CD14-positive monocyte (primary cell): ENCODE measurements around the gene RPS6KA5. TPM values are rescaled to one million over a fixed set of nuclear protein-coding genes. Genes with fewer than 3 reads are reported as not detected.
"Not testable (repeated sequence)": the region's sequence is repeated elsewhere in the genome, so short reads cannot be mapped to it uniquely, and the experiment has no call there.

Source experiments
- DNase-seq, 3 donors: peaks; one replicate each; pipeline ENCODE4 v3.0.0-alpha.2; 2011 to 2022
- H2AFZ ChIP-seq: 2 replicates; pipeline ENCODE4 v1.6.0; 2012; ENCODE audit warnings: mild to moderate bottlenecking, low read depth, low read length, inconsistent platforms; ENCODE audit not compliant: insufficient read depth, poor library complexity, severe bottlenecking
- H3K27ac ChIP-seq, 2 donors: 1 replicate in 1 of 2; 2 replicates in 1 of 2; pipeline ENCODE4 v1.5.1; 2012 to 2013; ENCODE audit warnings: low read length in 2 of 2, control low read depth in 1 of 2, inconsistent platforms in 1 of 2, low read depth in 1 of 2, mild to moderate bottlenecking in 1 of 2
- H3K27me3 ChIP-seq, 2 donors: one replicate each; pipeline versions ENCODE4 v1.6.0 to v1.6.1; 2011 to 2013; ENCODE audit warnings: low read length in 2 of 2; ENCODE audit not compliant: control insufficient read depth in 2 of 2, insufficient read depth in 2 of 2
- H3K36me3 ChIP-seq, 2 donors: replicated peaks in 1 of 2; 1 replicate in 1 of 2; 2 replicates in 1 of 2; pipeline versions ENCODE4 v1.5.1 to v1.6.1; 2012 to 2013; ENCODE audit warnings: low read length in 2 of 2, control low read depth in 1 of 2, inconsistent platforms in 1 of 2, mild to moderate bottlenecking in 1 of 2; ENCODE audit not compliant: insufficient read depth in 2 of 2, control insufficient read depth in 1 of 2
- H3K4me1 ChIP-seq, 2 donors: 1 replicate in 1 of 2; 2 replicates in 1 of 2; pipeline versions ENCODE4 v1.5.1 to v1.6.1; 2012 to 2013; ENCODE audit warnings: low read length in 2 of 2, control low read depth in 1 of 2, inconsistent platforms in 1 of 2, mild to moderate bottlenecking in 1 of 2, moderate library complexity in 1 of 2; ENCODE audit not compliant: insufficient read depth in 2 of 2, control insufficient read depth in 1 of 2
- H3K4me2 ChIP-seq: replicated peaks from 2 replicates; pipeline ENCODE3; 2012; ENCODE audit warnings: low read length, moderate library complexity, mild to moderate bottlenecking; ENCODE audit not compliant: poor library complexity, severe bottlenecking; ENCODE audit errors: extremely low read depth
- H3K4me3 ChIP-seq, 3 experiments: fragments of 200-600 bp in 1 of 3; sonication (generic) in 1 of 3; replicated peaks in 1 of 3; 1 replicate in 2 of 3; 2 replicates in 1 of 3; pipeline ENCODE4 v1.5.1; 2011 to 2013; ENCODE audit warnings: low read length in 3 of 3, mild to moderate bottlenecking in 3 of 3, control low read depth in 2 of 3, low read depth in 2 of 3, inconsistent platforms in 1 of 3, moderate library complexity in 1 of 3
- H3K79me2 ChIP-seq: 2 replicates; pipeline ENCODE4 v1.6.0; 2012; ENCODE audit warnings: mild to moderate bottlenecking, control low read depth, inconsistent platforms, low read length, moderate library complexity; ENCODE audit not compliant: insufficient read depth
- H3K9ac ChIP-seq: 2 replicates; pipeline ENCODE4 v1.6.0; 2017; ENCODE audit warnings: low read length, mild to moderate bottlenecking; ENCODE audit not compliant: insufficient read depth, poor library complexity, severe bottlenecking
- H3K9me3 ChIP-seq, 2 donors: replicated peaks in 1 of 2; 1 replicate in 1 of 2; 2 replicates in 1 of 2; pipeline versions ENCODE4 v1.5.1 to v1.6.1; 2012 to 2013; ENCODE audit warnings: low read length in 2 of 2, control low read depth in 1 of 2; ENCODE audit not compliant: control insufficient read depth in 1 of 2, insufficient read depth in 1 of 2
- H4K20me1 ChIP-seq: 2 replicates; pipeline ENCODE4 v1.6.0; 2012; ENCODE audit warnings: mild to moderate bottlenecking, low read length, control low read depth, moderate library complexity; ENCODE audit not compliant: insufficient read depth
- H3K27ac Mint-ChIP-seq, 7 donors: one replicate each; pipeline ENCODE4 v1.8.0; 2020; ENCODE audit warnings: mild to moderate bottlenecking in 7 of 7, mixed read lengths in 7 of 7, moderate library complexity in 6 of 7, inconsistent platforms in 2 of 7
- H3K27me3 Mint-ChIP-seq, 3 donors: one replicate each; pipeline ENCODE4 v1.8.0; 2021 to 2022; ENCODE audit warnings: low read depth in 3 of 3, mild to moderate bottlenecking in 3 of 3, mixed read lengths in 3 of 3, moderate library complexity in 3 of 3, inconsistent platforms in 1 of 3
- H3K36me3 Mint-ChIP-seq, 2 donors: one replicate each; pipeline ENCODE4 v1.8.0; 2020; ENCODE audit warnings: mixed read lengths in 2 of 2, inconsistent platforms in 1 of 2, mild to moderate bottlenecking in 1 of 2
- H3K4me1 Mint-ChIP-seq: one replicate; pipeline ENCODE4 v1.8.0; 2020; ENCODE audit warnings: mild to moderate bottlenecking, mixed read lengths
- H3K4me3 Mint-ChIP-seq, 2 donors: one replicate each; pipeline ENCODE4 v1.8.0; 2020; ENCODE audit warnings: mild to moderate bottlenecking in 2 of 2, mixed read lengths in 2 of 2, moderate library complexity in 1 of 2
- H3K9me3 Mint-ChIP-seq, 7 donors: one replicate each; pipeline ENCODE4 v1.8.0; 2020 to 2022; ENCODE audit warnings: mixed read lengths in 7 of 7, mild to moderate bottlenecking in 6 of 7, moderate library complexity in 6 of 7, inconsistent platforms in 2 of 7
- CTCF ChIP-seq: fragments of 200-600 bp; IDR thresholded peaks from one replicate; pipeline ENCODE4 v1.8.0; 2022; ENCODE audit warnings: antibody characterized with exemption, mild to moderate bottlenecking
- WGBS: methylation state at CpG from one replicate; pipeline ENCODE4 v1.1.5; 2013; ENCODE audit warnings: missing lambda C conversion rate; ENCODE audit not compliant: insufficient coverage; 5-methylcytosine and 5-hydroxymethylcytosine counted together
- intact Hi-C, 2 donors: fragments of 100-400 bp; cut with micrococcal nuclease; formaldehyde crosslinking; loops; one replicate each; pipeline versions ENCODE4 v1.15.0 to v1.15.1; 2023
- polyA plus RNA-seq, 3 donors: library from polyadenylated mRNA; depleted of rRNA in 1 of 3; unstranded in 2 of 3; stranded (reverse) in 1 of 3; fragments of 300-500 nt in 2 of 3; fragments of >200 nt in 1 of 3; fragmentation: Illumina TruSeq in 2 of 3; gene quantifications; 1 replicate in 2 of 3; 2 replicates in 1 of 3; pipeline ENCODE4 v1.2.3, GENCODE V29; 2012 to 2021

The RPS6KA5 gene
- polyA plus RNA-seq, 3 donors, result 4.4 to 10.1 (median 7.9) TPM

GRCh38 chr14:91095178-91095577 lies 34.7 kb upstream of the RPS6KA5 start:
- H3K36me3 Mint-ChIP-seq, result no peaks in the 10 kb centered on the region
- no peak for TF ChIP-seq CTCF
- H3K9ac ChIP-seq, result no peak overlapping the region
- H3K4me2 ChIP-seq, result no peak overlapping the region
- no peak overlapping the region for H3K27ac Mint-ChIP-seq
- 100% methylated on average over 2 of the region's 8 CpGs for WGBS
- no peak for DNase-seq
- H3K9me3 ChIP-seq, result no peaks in the 10 kb centered on the region
- intact Hi-C loops, result no loop called here
- H3K36me3 ChIP-seq, result no peaks in the 10 kb centered on the region
- H3K27ac ChIP-seq, result no peak overlapping the region
- H3K4me1 Mint-ChIP-seq, result no peaks in the 10 kb centered on the region
- no peaks in the 10 kb centered on the region for H3K27me3 ChIP-seq
- no peak overlapping the region for H3K4me3 ChIP-seq
- H3K79me2 ChIP-seq, result no peaks in the 10 kb centered on the region
- no peaks in the 10 kb centered on the region for H3K4me1 ChIP-seq
- H3K27me3 Mint-ChIP-seq, result peaks cover 3 to 9% (median 4%) of the 10 kb centered on the region in 3 donors
- no peaks in the 10 kb centered on the region for H4K20me1 ChIP-seq
- H3K4me3 Mint-ChIP-seq, result no peak overlapping the region
- no peak overlapping the region for H2AFZ ChIP-seq
- H3K9me3 Mint-ChIP-seq, result no peaks in the 10 kb centered on the region

- no peaks in the 10 kb centered on the region for H3K9me3 Mint-ChIP-seq
- Histone ChIP-seq H3K4me3 (no peak overlapping the region), H3K27ac (no peak overlapping the region), H2AFZ (no peak overlapping the region), H3K79me2 (no peaks in the 10 kb centered on the region), H4K20me1 (no peaks in the 10 kb centered on the region), H3K9ac (no peak overlapping the region), H3K9me3 (no peaks in the 10 kb centered on the region), H3K36me3 (no peaks in the 10 kb centered on the region), H3K27me3 (no peaks in the 10 kb centered on the region), H3K4me2 (no peak overlapping the region), H3K4me1 (no peaks in the 10 kb centered on the region)
- WGBS, result 92% methylated on average over 2 of the region's 4 CpGs
- no peak for TF ChIP-seq CTCF
- H3K4me3 Mint-ChIP-seq, result no peak overlapping the region
- no peaks in the 10 kb centered on the region for H3K36me3 Mint-ChIP-seq
- no peak overlapping the region for H3K27ac Mint-ChIP-seq
- intact Hi-C loops, result no loop called here
- H3K27me3 Mint-ChIP-seq, result peaks cover 3 to 11% (median 4%) of the 10 kb centered on the region in 3 donors
- no peak for DNase-seq
- no peaks in the 10 kb centered on the region for H3K4me1 Mint-ChIP-seq
These were observed 34.3 kb upstream of the RPS6KA5 start for GRCh38 chr14:91094772-91095171.

DNA sequence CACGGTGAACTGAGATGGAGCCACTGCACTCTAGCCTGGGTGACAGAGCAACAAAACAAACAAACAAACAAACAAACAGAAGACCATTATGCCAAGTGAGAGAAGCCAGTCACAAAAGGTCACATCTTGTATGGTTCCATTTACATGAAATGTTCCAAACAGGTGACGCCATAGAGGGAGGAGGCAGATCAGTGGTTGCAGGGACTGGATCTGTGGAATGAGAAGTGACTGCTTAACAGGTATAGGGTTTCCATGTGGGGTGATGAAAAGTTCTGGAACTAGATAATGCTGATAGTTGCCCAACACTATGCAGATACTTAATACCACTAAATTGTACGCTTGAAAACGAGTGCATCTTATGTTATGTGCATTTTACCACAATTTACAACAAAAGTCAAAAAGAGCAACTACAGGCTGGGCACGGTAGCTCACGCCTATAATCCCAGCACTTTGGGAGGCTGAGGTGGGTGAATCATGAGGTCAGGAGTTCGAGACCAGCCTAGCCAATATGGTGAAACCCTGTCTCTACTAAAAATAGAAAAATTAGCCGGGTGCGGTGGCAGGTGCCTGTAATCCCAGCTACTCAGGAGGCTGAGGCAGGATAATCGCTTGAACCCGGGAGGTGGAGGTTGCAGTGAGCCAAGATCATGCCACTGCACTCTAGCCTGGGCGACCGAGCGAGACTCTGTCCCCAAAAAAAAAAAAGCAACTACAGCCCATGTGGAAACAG lies 33.5 kb upstream of the RPS6KA5 start:
- H3K36me3 ChIP-seq, intact Hi-C loops, H3K79me2 ChIP-seq, H3K4me3 Mint-ChIP-seq, H3K27ac ChIP-seq, H3K9me3 Mint-ChIP-seq, H2AFZ ChIP-seq, H3K9ac ChIP-seq, H3K27ac Mint-ChIP-seq, H3K4me1 Mint-ChIP-seq, H3K4me2 ChIP-seq, H4K20me1 ChIP-seq, H3K4me1 ChIP-seq, H3K9me3 ChIP-seq, H3K36me3 Mint-ChIP-seq, H3K27me3 Mint-ChIP-seq, H3K27me3 ChIP-seq, H3K4me3 ChIP-seq, DNase-seq: not testable (repeated sequence)
- WGBS, result no CpG with 5 or more reads among the region's 14 CpGs
